22Rv1 (cell line): ENCODE data around the gene SALL1.

Source experiments
- ZFX ChIP-seq: fragments of 450-650 bp; IDR thresholded peaks from 2 replicates; pipeline ENCODE4 v1.6.1; 2017; ENCODE audit warnings: antibody characterized with exemption, borderline replicate concordance
- TF ChIP-seq, protein P1 (sequence below): fragments of 450-650 bp; IDR thresholded peaks from 2 replicates; pipeline ENCODE4 v1.5.1; 2017; ENCODE audit warnings: mild to moderate bottlenecking

DNA sequence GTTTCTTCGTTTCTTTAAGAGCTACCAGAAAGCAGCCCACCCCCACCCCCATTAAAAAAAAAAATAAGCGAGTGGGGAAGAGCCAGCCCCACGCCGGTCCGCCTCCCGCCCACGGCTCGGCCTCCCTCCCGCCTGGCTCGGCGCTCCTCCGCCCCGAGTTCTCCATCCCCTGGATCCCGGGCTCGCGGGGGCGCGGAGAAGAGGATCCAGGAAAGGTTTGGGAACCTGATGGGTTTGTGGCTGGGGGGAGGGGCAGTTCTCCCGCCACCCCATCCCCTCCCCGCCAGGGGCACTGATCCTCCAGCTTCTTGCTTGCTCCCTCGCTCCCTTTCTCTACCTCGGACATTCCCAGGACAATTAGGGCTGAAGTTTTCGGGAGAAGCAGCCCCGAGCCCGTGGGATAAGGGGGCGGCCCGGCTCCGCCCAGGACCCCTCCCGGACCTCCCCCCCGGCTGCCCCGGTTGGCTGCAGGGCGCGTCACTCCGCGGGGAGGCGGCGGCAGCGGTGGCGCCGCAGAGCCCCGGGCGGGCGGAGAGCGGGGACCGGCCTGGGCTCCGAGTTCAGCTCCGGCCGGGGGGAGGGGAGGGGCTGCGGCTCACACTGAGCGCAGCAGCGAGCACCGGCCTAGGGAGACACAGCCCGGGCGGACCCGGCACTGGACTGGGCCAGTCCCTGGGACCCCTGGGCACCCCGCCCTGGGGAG lies 1.0 kb upstream of the SALL1 start:
- TF ChIP-seq, protein P1, sequence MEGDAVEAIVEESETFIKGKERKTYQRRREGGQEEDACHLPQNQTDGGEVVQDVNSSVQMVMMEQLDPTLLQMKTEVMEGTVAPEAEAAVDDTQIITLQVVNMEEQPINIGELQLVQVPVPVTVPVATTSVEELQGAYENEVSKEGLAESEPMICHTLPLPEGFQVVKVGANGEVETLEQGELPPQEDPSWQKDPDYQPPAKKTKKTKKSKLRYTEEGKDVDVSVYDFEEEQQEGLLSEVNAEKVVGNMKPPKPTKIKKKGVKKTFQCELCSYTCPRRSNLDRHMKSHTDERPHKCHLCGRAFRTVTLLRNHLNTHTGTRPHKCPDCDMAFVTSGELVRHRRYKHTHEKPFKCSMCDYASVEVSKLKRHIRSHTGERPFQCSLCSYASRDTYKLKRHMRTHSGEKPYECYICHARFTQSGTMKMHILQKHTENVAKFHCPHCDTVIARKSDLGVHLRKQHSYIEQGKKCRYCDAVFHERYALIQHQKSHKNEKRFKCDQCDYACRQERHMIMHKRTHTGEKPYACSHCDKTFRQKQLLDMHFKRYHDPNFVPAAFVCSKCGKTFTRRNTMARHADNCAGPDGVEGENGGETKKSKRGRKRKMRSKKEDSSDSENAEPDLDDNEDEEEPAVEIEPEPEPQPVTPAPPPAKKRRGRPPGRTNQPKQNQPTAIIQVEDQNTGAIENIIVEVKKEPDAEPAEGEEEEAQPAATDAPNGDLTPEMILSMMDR, result no peak
- TF ChIP-seq ZFX, result no peak
